ENCODE results near the gene GFOD1. TPM values are rescaled to one million over a fixed set of nuclear protein-coding genes. Genes with fewer than 3 reads are reported as not detected.

GFOD1 gene
- polyA plus RNA-seq, 1 of the 3 experiments (the other 2 are of a cell fraction): 1.6 TPM

DNA sequence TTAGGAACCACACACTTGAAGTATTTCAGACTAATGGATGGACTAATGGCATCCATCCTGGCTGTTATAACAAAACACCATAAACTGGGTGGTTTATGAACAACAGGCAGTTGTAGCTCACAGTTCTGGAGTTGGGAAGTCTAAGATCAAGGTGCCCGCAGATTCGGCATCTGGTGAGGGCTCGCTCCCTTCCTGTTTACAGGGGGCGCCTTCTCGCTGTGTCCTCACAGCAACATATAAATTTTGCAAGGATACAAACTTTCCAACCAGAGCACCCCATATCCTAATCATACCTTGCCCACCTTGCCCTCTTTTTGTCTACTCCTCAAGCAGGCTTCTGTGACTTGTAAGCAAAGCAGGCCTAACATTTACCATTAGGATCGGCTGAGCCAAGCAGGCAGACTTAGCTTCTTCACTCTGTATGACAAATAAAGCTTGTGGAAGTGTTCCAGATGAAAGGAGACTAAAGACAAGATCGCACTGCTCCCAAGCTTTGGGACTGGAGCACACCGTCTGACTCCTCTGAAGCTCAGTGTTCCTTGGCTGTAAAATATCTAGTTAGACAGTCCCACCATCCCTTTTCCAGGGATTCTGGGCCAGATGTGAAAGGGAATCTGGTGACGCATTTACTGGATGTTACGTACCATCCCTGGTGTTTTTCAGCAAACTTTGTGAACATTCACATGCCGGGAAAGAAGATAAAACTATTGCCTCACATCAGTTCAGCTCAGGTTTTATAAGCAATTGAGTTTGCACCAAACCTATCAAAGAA is 34.9 kb downstream of the GFOD1 start:
- CTCF ChIA-PET: interaction anchor here (1.5 to 2.1 kb wide), 2 partner anchors 32 to 123 kb away, joined by 3 to 5 read pairs; partner anchors contain the start of gene SIRT5
- Histone ChIP-seq H3K79me2 (ENCODE audit: insufficient read depth) (no peaks in the 10 kb centered on the region), H3K4me3 (ENCODE audit: low read depth in 2 of 2, low read length in 1 of 2) (no peak overlapping the region), H3K9me2 (no peaks in the 10 kb centered on the region), H3F3A (replicated peaks; ENCODE audit: insufficient read depth) (no peaks in the 10 kb centered on the region), H3K9ac (no peak overlapping the region), H2AFZ (ENCODE audit: low read depth) (no peak overlapping the region), H3K4me1 (ENCODE audit: control insufficient read depth in 1 of 2, insufficient read depth in 2 of 2, low read depth in 1 of 2, low read length in 1 of 2) (peaks cover 11 to 22% of the 10 kb centered on the region in 2 experiments; a peak in 3 of 4 replicates), H3K36me3 (replicated peaks in 1 of 2; ENCODE audit: control insufficient read depth in 1 of 2, insufficient read depth in 2 of 2, low read length in 1 of 2) (no peaks in the 10 kb centered on the region), H3K4me2 (no peak overlapping the region), H3K27me3 (ENCODE audit: insufficient read depth) (no peaks in the 10 kb centered on the region), H4K20me1 (ENCODE audit: insufficient read depth) (no peaks in the 10 kb centered on the region), H3K27ac (ENCODE audit: low read depth in 2 of 2, low read length in 1 of 2) (no peak overlapping the region), H3K9me3 (no peaks in the 10 kb centered on the region)
- DNase-seq: no peak
- TF ChIP-seq, protein P1, sequence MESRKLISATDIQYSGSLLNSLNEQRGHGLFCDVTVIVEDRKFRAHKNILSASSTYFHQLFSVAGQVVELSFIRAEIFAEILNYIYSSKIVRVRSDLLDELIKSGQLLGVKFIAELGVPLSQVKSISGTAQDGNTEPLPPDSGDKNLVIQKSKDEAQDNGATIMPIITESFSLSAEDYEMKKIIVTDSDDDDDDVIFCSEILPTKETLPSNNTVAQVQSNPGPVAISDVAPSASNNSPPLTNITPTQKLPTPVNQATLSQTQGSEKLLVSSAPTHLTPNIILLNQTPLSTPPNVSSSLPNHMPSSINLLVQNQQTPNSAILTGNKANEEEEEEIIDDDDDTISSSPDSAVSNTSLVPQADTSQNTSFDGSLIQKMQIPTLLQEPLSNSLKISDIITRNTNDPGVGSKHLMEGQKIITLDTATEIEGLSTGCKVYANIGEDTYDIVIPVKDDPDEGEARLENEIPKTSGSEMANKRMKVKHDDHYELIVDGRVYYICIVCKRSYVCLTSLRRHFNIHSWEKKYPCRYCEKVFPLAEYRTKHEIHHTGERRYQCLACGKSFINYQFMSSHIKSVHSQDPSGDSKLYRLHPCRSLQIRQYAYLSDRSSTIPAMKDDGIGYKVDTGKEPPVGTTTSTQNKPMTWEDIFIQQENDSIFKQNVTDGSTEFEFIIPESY (IDR thresholded peaks at IDR 0.05; ENCODE audit: borderline replicate concordance, low read depth): no peak
- TF ChIP-seq CHD2 (IDR thresholded peaks at IDR 0.05; ENCODE audit: low read length, partially characterized antibody): no peak
- no peak for TF ChIP-seq FOXM1 (IDR thresholded peaks at IDR 0.05; ENCODE audit: low read depth)
- no peak for TF ChIP-seq NRF1 (IDR thresholded peaks at IDR 0.05; ENCODE audit: low read depth, low read length)
- TF ChIP-seq TAF1 (IDR thresholded peaks at IDR 0.05; ENCODE audit: borderline replicate concordance, low read depth, low read length): no peak
- TF ChIP-seq SIN3A (IDR thresholded peaks at IDR 0.05; ENCODE audit: borderline replicate concordance, low read depth, low read length): no peak
- no peak for TF ChIP-seq EZH2phosphoT487 (IDR thresholded peaks at IDR 0.05; ENCODE audit: borderline replicate concordance, low read depth)
- no peak for TF ChIP-seq RFX5 (IDR thresholded peaks at IDR 0.05; ENCODE audit: low read length)
- no peak for TF ChIP-seq POLR2AphosphoS5 (IDR thresholded peaks at IDR 0.05; ENCODE audit: low read depth, low read length)
- no peak for TF ChIP-seq TEAD4 (IDR thresholded peaks at IDR 0.05; ENCODE audit: borderline replicate concordance, insufficient read depth)
- TF ChIP-seq RCOR1 (IDR thresholded peaks at IDR 0.05; ENCODE audit: low read length): no peak
- TF ChIP-seq RAD21 (IDR thresholded peaks at IDR 0.05; ENCODE audit: low read length): no peak
- no peak for TF ChIP-seq IRF3 (IDR thresholded peaks at IDR 0.05; ENCODE audit: low read depth, low read length)
- TF ChIP-seq RXRA (IDR thresholded peaks at IDR 0.05; ENCODE audit: borderline replicate concordance, low read depth): no peak
- no peak for TF ChIP-seq YY1 (IDR thresholded peaks at IDR 0.05; ENCODE audit: low read depth)
- 97% methylated on average over 11 of the region's 11 CpGs for WGBS (ENCODE audit: low lambda C conversion rate)
- POLR2A ChIA-PET: no interaction called here
